CD4-positive, alpha-beta T cell (primary cell): ENCODE results near the gene STARD5. TPM values are rescaled to one million over a fixed set of nuclear protein-coding genes. Genes with fewer than 3 reads are reported as not detected.

Source experiments
- ATAC-seq: fragments of 200-7000 bp; cut with Tn5 transposase; one replicate; pipeline ENCODE4 v1.10.0; 2022; ENCODE audit warnings: mild to moderate bottlenecking; ENCODE audit not compliant: poor library complexity
- CTCF ChIA-PET: fragments of 350-600 bp; sonication (Branson Sonifier 250); formaldehyde crosslinking; loops from one replicate; lab custom pipeline; 2021; ENCODE audit warnings: antibody characterized with exemption, inconsistent platforms; lab: Charles Lee
- POLR2A ChIA-PET: fragments of 350-600 bp; sonication (Branson Sonifier 250); formaldehyde crosslinking; loops from one replicate; lab custom pipeline; 2021; ENCODE audit warnings: antibody characterized with exemption, inconsistent platforms; lab: Charles Lee
- DNase-seq, 14 experiments: peaks; one replicate each; pipeline ENCODE4 v3.0.0-alpha.2; 2013 to 2020; ENCODE audit warnings: mixed read lengths in 2 of 14
- H3K27ac ChIP-seq, 2 donors: one replicate each; pipeline versions ENCODE4 v1.5.1 to v1.7.0; 2013; ENCODE audit warnings: low read length in 2 of 2, low read depth in 1 of 2, mild to moderate bottlenecking in 1 of 2
- H3K27me3 ChIP-seq, 2 experiments: 1 replicate in 1 of 2; 2 replicates in 1 of 2; pipeline versions ENCODE4 v1.6.1 to v1.7.0; 2013; ENCODE audit warnings: low read length in 2 of 2, control low read depth in 1 of 2, mild to moderate bottlenecking in 1 of 2, moderate library complexity in 1 of 2; ENCODE audit not compliant: insufficient read depth in 2 of 2, control insufficient read depth in 1 of 2
- H3K36me3 ChIP-seq: one replicate; pipeline ENCODE4 v1.6.1; 2013; ENCODE audit warnings: low read length, control low read depth; ENCODE audit not compliant: insufficient read depth
- H3K4me1 ChIP-seq: one replicate; pipeline ENCODE4 v1.6.1; 2013; ENCODE audit warnings: low read length, control low read depth; ENCODE audit not compliant: insufficient read depth
- H3K4me3 ChIP-seq: one replicate; pipeline ENCODE4 v1.5.1; 2013; ENCODE audit warnings: mild to moderate bottlenecking, low read length, moderate library complexity
- H3K9me3 ChIP-seq, 2 experiments: 1 replicate in 1 of 2; 2 replicates in 1 of 2; pipeline versions ENCODE4 v1.6.1 to v1.7.0; 2013; ENCODE audit warnings: low read length in 2 of 2, mild to moderate bottlenecking in 2 of 2, control low read depth in 1 of 2, moderate library complexity in 1 of 2; ENCODE audit not compliant: control insufficient read depth in 1 of 2, insufficient read depth in 1 of 2
- H3K27ac Mint-ChIP-seq: one replicate; pipeline ENCODE4 v1.8.0; 2020; ENCODE audit warnings: mixed read lengths
- H3K27me3 Mint-ChIP-seq: one replicate; pipeline ENCODE4 v1.8.0; 2021; ENCODE audit warnings: mixed read lengths
- H3K36me3 Mint-ChIP-seq: one replicate; pipeline ENCODE4 v1.8.0; 2021; ENCODE audit warnings: low read depth, mixed read lengths
- H3K4me1 Mint-ChIP-seq: one replicate; pipeline ENCODE4 v1.8.0; 2021; ENCODE audit warnings: low read depth, mixed read lengths
- H3K4me3 Mint-ChIP-seq: one replicate; pipeline ENCODE4 v1.8.0; 2020; ENCODE audit warnings: mild to moderate bottlenecking, mixed read lengths
- H3K9me3 Mint-ChIP-seq: one replicate; pipeline ENCODE4 v1.8.0; 2020; ENCODE audit warnings: mixed read lengths
- intact Hi-C, 2 experiments: fragments of 100-400 bp; cut with DNase I in 1 of 2; cut with micrococcal nuclease in 1 of 2; formaldehyde crosslinking; loops; one replicate each; pipeline versions ENCODE4 v1.15.1 to v1.9.0; 2023 to 2025; cut with DNase I, micrococcal nuclease
- total RNA-seq, 174 experiments: library from RNA in 2 of 174; stranded (reverse) in 2 of 174; gene quantifications; one replicate each; pipeline ENCODE4 v1.2.3 and lab custom pipeline; 2021 to 2026
- TF ChIP-seq, protein P1 (sequence below): fragments of 200-600 bp; IDR thresholded peaks from one replicate; pipeline ENCODE4 v1.8.0; 2022; ENCODE audit warnings: antibody characterized with exemption, mild to moderate bottlenecking

The STARD5 gene
- total RNA-seq, 2 experiments from 2014 or later, result 9.7 to 9.8 TPM

DNA sequence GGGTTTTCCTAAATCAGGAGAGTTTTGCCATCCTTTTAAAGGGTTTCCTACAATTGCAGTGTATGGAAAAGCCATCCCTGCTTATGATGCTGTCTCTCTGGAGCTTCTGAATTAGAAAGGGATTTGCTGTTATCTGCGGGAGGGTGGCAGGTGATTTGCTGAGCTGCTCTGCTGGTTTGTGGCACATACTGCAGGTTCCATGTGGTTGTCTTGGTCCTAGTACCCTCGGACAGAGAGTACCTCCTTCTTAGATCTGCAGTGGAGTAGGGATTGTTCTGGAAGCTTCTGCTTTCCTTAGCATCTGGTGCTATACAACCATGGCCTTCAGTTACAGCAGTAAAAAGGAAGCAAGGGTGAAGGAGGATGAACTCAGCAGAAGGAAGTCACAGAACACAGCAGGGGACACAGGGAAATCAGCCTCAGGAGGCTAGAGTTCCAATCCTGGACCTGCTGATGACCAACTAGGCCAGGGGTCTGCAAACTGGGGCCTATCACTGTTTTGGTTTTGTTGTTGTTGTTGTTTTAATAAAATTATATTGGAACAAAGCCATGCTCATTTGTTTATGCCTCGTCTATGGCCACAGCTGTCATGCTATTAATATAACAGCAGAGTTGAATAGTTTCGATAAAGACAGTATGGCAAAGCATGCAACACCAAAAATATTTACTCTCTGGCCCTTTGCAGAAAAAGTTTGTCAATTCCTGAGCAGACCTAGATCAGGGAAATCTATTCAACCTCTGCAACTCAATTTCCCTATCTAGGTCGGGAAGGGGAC is 39.5 kb downstream of the STARD5 start:
- Mint-ChIP-seq H3K27me3 (no peaks in the 10 kb centered on the region), H3K9me3 (no peaks in the 10 kb centered on the region), H3K27ac (peak overlapping the region; percentile 92), H3K4me1 (peaks cover 80% of the 10 kb centered on the region), H3K4me3 (peak overlapping the region; percentile 25), H3K36me3 (peaks cover 1% of the 10 kb centered on the region)
- peaks cover 71% of the 10 kb centered on the region for H3K4me1 ChIP-seq
- H3K9me3 ChIP-seq, result no peaks in the 10 kb centered on the region
- H3K36me3 ChIP-seq, result no peaks in the 10 kb centered on the region
- ChIA-PET CTCF (interaction anchor here (1.3 to 1.5 kb wide), 2 partner anchors 9 to 19 kb away, joined by 3 to 6 read pairs; no protein-coding TSS in a partner anchor), POLR2A (interaction anchor here (1.2 to 13.8 kb wide), 3 partner anchors 9 to 37 kb away, joined by 6 to 396 read pairs (median 6); no protein-coding TSS in a partner anchor)
- ATAC-seq, result no peak
- intact Hi-C loops, result loop anchor here in 1 of 2 experiments (5.0 kb wide), 1 partner anchor 38 kb away; the partner anchor contains the start of gene STARD5
- H3K27me3 ChIP-seq, result no peaks in the 10 kb centered on the region
- H3K4me3 ChIP-seq, result no peak overlapping the region
- no peak for DNase-seq
- TF ChIP-seq, protein P1, sequence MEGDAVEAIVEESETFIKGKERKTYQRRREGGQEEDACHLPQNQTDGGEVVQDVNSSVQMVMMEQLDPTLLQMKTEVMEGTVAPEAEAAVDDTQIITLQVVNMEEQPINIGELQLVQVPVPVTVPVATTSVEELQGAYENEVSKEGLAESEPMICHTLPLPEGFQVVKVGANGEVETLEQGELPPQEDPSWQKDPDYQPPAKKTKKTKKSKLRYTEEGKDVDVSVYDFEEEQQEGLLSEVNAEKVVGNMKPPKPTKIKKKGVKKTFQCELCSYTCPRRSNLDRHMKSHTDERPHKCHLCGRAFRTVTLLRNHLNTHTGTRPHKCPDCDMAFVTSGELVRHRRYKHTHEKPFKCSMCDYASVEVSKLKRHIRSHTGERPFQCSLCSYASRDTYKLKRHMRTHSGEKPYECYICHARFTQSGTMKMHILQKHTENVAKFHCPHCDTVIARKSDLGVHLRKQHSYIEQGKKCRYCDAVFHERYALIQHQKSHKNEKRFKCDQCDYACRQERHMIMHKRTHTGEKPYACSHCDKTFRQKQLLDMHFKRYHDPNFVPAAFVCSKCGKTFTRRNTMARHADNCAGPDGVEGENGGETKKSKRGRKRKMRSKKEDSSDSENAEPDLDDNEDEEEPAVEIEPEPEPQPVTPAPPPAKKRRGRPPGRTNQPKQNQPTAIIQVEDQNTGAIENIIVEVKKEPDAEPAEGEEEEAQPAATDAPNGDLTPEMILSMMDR, result no peak
- H3K27ac ChIP-seq, result peak overlapping the region; percentile 80 to 84

DNA sequence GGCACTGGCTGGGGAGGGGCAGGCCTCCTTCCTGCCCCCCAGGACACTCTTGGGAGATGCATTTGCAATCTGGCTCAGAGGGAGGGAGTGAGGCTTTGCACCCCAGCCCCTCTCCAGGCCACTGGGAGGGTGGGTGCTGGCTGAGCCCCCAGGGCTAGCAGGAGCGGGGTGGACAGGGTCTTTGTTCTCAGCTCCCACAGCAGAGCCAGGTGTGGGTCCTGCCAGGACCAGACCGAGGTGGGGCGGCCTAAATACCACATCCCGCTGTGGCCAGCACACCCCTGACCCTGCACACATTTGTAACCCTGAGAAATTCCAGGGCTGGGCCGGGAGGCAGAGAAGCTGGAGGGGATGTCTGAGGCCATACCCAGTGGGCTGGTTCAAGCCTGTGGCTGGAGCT is 41.0 kb downstream of the STARD5 start:
- Mint-ChIP-seq H3K36me3 (peaks cover 7% of the 10 kb centered on the region), H3K27ac (no peak overlapping the region), H3K4me1 (peaks cover 83% of the 10 kb centered on the region), H3K27me3 (no peaks in the 10 kb centered on the region), H3K9me3 (peaks cover 2% of the 10 kb centered on the region), H3K4me3 (no peak overlapping the region)
- no peak for DNase-seq
- H3K27me3 ChIP-seq, result no peaks in the 10 kb centered on the region
- ATAC-seq, result no peak
- ChIA-PET POLR2A (interaction anchor here (1.7 to 13.8 kb wide), 2 partner anchors 18 to 39 kb away, joined by 6 to 396 read pairs; no protein-coding TSS in a partner anchor), CTCF (no interaction called here)
- H3K27ac ChIP-seq, result no peak overlapping the region
- no peaks in the 10 kb centered on the region for H3K9me3 ChIP-seq
- H3K4me1 ChIP-seq, result peaks cover 64% of the 10 kb centered on the region
- no peak overlapping the region for H3K4me3 ChIP-seq
- intact Hi-C loops, result no loop called here
- TF ChIP-seq, protein P1, result no peak
- no peaks in the 10 kb centered on the region for H3K36me3 ChIP-seq

DNA sequence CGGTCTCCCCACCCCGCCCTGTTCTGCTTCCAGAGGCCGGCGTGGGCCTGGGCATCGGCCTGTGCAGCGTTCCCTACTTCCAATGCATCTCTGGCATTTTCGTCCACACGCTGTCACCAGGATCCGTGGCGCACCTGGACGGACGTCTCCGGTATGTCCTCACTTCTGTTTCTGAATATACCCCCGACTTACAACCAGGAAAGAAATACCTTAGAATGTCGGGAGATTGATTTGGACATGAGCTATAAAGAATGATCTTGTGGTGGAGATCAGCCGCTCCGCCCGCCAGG is 41.4 kb downstream of the STARD5 start:
- Histone ChIP-seq H3K27ac (no peak overlapping the region), H3K4me1 (peaks cover 61% of the 10 kb centered on the region), H3K27me3 (no peaks in the 10 kb centered on the region), H3K36me3 (no peaks in the 10 kb centered on the region), H3K4me3 (no peak overlapping the region), H3K9me3 (peaks cover 1% of the 10 kb centered on the region in 2 experiments)
- H3K36me3 Mint-ChIP-seq, result peaks cover 7% of the 10 kb centered on the region
- TF ChIP-seq, protein P1, result no peak
- CTCF ChIA-PET, result no interaction called here
- intact Hi-C loops, result no loop called here
- no peak overlapping the region for H3K4me3 Mint-ChIP-seq
- no peak for ATAC-seq
- POLR2A ChIA-PET, result interaction anchor here (13.8 kb wide), 1 partner anchor 18 kb away, joined by 396 read pairs; no protein-coding TSS in a partner anchor
- no peak for DNase-seq
- peaks cover 2% of the 10 kb centered on the region for H3K9me3 Mint-ChIP-seq
- H3K4me1 Mint-ChIP-seq, result peaks cover 81% of the 10 kb centered on the region
- no peak overlapping the region for H3K27ac Mint-ChIP-seq
- no peaks in the 10 kb centered on the region for H3K27me3 Mint-ChIP-seq
